AG04449 (cell line): ENCODE data around the gene TRAPPC10.
"Not testable (repeated sequence)": the region's sequence is repeated elsewhere in the genome, so short reads cannot be mapped to it uniquely, and the experiment has no call there.

ENCODE experiments used
- CTCF ChIA-PET: fragments of 350-600 bp; formaldehyde crosslinking; extraction: SDS; loops from one replicate; lab custom pipeline; 2021; ENCODE audit warnings: antibody characterized with exemption; lab: Yijun Ruan, JAX
- POLR2A ChIA-PET: fragments of 400-600, 350-600 bp; formaldehyde crosslinking; extraction: SDS; loops from one replicate; lab custom pipeline; 2020; ENCODE audit warnings: antibody characterized with exemption, inconsistent platforms; lab: Yijun Ruan, JAX
- DNase-seq: peaks from one replicate; pipeline ENCODE4 v3.0.0-alpha.2; 2010; ENCODE audit warnings: low read depth, low spot score
- H3K4me3 ChIP-seq: 2 replicates; pipeline ENCODE4 v1.5.1; 2011; ENCODE audit warnings: low read depth, mild to moderate bottlenecking, control low read depth, low read length

Gene TRAPPC10

GRCh38 chr21:44142470-44142869, 130.4 kb downstream of the TRAPPC10 start:
- CTCF ChIA-PET, POLR2A ChIA-PET, DNase-seq, H3K4me3 ChIP-seq: not testable (repeated sequence)

- H3K4me3 ChIP-seq, POLR2A ChIA-PET, CTCF ChIA-PET, DNase-seq: not testable (repeated sequence)
Measured at GRCh38 chr21:44143380-44143779, 131.3 kb downstream of the TRAPPC10 start.

GRCh38 chr21:44143996-44144395, 131.9 kb downstream of the TRAPPC10 start:
- CTCF ChIA-PET, POLR2A ChIA-PET, H3K4me3 ChIP-seq, DNase-seq: not testable (repeated sequence)

- POLR2A ChIA-PET, CTCF ChIA-PET, H3K4me3 ChIP-seq, DNase-seq: not testable (repeated sequence)
Measured at GRCh38 chr21:44144784-44145602, 132.9 kb downstream of the TRAPPC10 start.

- DNase-seq, CTCF ChIA-PET, H3K4me3 ChIP-seq, POLR2A ChIA-PET: not testable (repeated sequence)
Measured at GRCh38 chr21:44145616-44146015, 133.5 kb downstream of the TRAPPC10 start.

GRCh38 chr21:44147108-44147507, 135.0 kb downstream of the TRAPPC10 start:
- CTCF ChIA-PET = interaction anchor here (1.1 kb wide), 1 partner anchor 151 kb away, joined by 6 read pairs; no protein-coding TSS in a partner anchor
- POLR2A ChIA-PET, H3K4me3 ChIP-seq, DNase-seq: not testable (repeated sequence)

GRCh38 chr21:44150255-44150654, 138.1 kb downstream of the TRAPPC10 start:
- CTCF ChIA-PET, POLR2A ChIA-PET, DNase-seq, H3K4me3 ChIP-seq: not testable (repeated sequence)

GRCh38 chr21:44153214-44153888, 141.2 kb downstream of the TRAPPC10 start:
- DNase-seq, POLR2A ChIA-PET, H3K4me3 ChIP-seq, CTCF ChIA-PET: not testable (repeated sequence)

- DNase-seq, POLR2A ChIA-PET, CTCF ChIA-PET, H3K4me3 ChIP-seq: not testable (repeated sequence)
Measured at GRCh38 chr21:44153889-44154228, 141.8 kb downstream of the TRAPPC10 start.

- CTCF ChIA-PET = not testable (repeated sequence)
Measured at GRCh38 chr21:44154816-44155230, 142.7 kb downstream of the TRAPPC10 start.

GRCh38 chr21:44155231-44155993, 143.3 kb downstream of the TRAPPC10 start:
- CTCF ChIA-PET, DNase-seq, POLR2A ChIA-PET: not testable (repeated sequence)

More at GRCh38 chr21:44154816-44155230, 142.7 kb downstream of the TRAPPC10 start:
- H3K4me3 ChIP-seq, POLR2A ChIA-PET, DNase-seq: not testable (repeated sequence)

GRCh38 chr21:44155994-44156380, 143.9 kb downstream of the TRAPPC10 start:
- POLR2A ChIA-PET, CTCF ChIA-PET, DNase-seq, H3K4me3 ChIP-seq: not testable (repeated sequence)

More at GRCh38 chr21:44155231-44155993, 143.3 kb downstream of the TRAPPC10 start:
- H3K4me3 ChIP-seq = not testable (repeated sequence)
